ENCODE data around the gene KCNJ5.

KCNJ5 gene

DNA sequence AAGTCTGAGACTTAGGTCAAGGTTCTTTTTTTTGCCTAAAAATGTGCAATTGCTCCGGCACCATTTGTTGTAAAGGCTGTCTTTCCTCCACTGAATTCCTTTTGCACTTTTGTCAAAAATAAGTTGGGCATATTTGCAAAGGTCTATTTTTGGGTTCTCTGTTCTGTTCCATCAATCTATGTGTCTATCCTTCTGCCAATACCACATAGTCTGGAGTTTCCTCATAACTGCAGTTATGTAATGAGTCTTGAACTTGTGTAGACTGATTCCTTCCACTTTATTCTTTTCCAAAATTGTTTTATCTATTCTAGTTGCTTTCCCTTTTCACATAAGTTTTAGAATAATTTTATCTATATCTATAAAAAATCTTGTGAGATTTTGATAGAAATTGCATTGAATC lies 6.7 kb downstream of the KCNJ5 start:
- DNase-seq = no peak

DNA sequence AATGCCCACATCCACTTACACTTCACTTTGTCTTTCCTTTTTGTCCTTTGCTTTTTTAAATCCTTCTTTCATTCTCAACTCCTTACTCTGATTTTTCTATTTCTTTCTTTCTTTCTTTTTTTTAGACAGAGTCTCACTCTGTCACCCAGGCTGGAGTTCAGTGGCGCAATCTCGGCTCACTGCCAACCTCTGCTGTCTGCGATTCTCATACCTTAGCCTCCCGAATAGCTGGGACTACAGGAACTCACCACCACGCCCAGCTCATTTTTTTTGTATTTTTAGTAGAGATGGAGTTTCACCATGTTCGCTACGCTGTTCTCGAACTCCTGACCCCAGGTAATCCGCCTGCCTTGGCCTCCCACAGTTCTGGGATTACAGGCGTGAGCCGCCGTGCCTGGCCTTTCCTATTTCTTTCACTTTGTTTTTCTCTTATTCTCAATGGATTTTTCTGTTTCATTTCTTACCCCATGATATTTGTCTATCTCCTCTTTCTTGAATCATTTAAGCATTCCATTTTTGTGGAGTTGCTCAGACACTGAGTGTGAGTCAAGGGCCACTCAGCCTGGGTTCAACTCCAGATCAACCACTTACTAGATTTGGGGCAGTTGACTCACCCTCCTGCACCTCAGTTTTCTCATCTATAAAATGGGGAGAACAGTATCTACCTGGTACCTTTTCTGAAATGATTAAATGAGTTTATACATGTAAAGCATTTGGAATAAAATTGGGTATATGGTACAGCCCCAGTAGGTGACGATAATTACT lies 7.6 kb downstream of the KCNJ5 start:
- DNase-seq = no peak

DNA sequence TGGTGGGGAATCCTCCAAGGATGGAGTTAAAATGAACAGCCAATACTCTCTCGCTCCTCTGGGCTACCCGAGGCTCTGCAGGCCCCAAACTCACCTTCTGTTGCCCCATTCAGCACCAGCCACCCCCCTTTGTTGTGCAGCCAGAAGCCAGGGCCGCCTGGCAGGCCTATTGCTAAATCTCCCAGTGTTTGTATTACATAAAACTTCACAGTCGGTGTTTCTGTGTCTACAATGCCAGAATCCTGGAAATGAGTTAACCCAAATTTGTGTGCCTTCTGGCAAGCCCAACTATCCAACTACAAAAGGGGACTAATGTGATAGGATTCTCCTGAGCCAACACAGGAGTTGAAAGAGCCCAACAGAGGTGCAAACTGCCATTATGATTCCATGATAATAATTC lies 9.3 kb downstream of the KCNJ5 start:
- DNase-seq = no peak

DNA sequence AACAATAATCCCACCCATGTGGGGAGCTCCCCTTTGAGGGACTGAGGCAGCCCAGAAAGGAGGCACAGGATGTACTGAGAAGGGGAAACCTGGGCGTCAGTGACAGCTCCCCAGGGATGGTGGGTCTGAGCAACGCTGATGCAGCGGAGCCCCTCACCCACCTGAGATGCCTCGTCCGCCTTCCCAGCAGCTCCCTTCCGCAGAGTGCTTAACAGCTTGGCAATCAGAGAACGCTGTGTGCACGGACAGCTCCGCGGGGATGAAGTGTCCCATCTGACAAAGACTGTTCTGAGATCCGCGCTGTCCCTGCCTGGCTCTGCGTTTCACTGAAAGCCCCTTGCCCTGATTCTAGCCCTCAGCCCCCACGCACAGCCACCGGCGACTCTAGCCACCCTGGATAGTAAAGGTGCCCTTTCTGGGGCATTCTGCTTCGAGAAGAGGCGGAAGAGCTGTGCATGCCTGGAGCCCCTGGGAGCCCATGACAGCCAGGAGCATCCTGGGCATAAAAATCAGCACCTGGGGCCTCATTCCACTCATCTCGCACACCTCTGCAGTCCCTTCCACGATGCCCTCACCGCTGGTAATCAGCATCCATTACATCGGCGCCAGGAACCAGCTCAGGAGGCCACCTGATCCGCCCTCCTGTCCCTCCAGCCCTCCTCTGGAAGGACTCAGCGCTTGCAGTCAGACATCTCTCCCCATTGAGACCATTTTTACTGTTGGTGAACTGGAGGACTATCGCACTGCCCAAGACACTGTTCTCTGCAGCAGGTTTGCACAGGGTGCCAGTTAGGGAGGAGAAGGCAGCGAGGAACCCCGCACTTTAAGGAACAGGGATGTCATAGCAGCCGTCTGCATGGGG lies 10.7 kb downstream of the KCNJ5 start:
- no peak for DNase-seq

DNA sequence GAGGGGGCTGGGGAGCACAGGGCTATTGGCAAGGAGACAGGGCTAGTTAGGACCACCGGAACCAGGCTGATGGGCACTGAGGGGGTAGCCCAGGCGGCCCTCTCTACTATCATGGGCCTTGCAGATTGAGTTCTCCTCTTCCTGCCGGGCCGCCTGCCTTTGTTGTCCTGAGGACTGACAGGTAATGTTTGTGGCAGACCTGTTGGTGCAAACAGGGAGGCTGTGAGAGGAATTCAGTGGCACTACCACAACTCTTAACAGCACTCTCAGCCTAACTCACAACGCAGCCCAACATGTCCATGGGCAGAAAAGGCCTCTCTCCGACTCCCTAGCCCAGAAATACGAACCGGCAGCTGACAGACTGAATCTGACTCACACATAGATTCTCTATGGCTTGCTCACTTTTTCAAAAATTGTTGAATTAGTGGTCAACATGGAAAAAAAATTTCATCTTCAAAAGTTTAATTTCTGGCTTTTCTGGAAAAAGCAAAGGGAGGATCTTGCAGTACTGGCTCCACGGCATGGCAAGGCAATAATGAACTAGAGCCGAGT lies 11.4 kb downstream of the KCNJ5 start:
- no peak for DNase-seq

DNA sequence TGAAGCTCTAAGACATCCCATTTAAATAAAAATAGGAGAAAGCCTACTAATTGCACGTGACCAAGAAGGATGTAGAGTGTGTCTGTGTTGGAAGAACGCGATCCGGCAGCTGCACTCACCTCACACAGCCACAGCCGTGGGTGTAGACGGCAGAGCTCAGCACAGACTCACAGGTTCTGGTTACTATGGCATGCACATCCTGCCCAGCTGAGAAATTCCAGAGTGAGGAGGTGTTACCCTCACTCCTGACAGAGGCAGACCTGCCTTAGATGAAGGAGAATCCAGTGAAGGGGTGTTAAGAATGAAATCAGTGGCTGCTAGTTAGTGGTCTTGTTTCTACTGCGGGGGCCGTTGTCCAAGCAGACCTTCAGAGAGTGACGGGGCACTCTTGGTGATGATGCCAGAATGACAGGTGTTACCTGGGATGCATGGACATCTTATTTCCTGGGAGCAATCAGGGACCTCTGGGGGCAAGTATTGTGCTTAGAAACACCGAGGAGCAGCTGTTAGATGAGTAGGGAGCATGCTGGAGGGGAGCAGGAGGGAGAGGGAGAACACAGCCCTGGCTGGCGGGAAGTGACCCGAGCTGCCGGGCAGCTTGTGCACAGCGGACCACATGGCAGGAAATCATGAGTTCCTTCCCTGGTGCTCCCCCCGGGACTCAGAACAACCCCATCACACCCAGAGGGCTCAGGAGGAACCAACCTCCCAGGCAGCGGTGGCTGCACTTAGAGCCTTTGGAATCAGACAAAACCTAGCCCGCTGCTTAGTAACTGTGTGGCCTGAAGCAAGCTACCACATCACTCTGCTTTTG lies 12.3 kb downstream of the KCNJ5 start:
- no peak for DNase-seq

DNA sequence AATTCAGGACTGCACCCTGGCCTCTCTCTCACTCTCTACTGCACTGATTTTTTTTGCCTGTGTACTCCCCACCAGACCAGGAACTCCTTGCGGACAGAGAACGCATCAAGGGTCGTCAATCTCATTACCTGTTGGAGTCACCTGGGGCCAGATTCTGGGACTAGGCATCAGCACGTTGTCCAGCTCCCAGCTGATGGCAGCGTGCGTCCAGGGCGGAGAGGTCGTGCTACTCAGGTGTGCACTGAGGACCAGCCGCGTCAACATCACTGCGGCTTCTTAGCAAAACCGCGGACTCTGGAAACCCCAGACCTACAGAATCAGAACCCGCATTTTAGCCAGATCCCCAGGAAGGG lies 13.1 kb downstream of the KCNJ5 start:
- DNase-seq = no peak

DNA sequence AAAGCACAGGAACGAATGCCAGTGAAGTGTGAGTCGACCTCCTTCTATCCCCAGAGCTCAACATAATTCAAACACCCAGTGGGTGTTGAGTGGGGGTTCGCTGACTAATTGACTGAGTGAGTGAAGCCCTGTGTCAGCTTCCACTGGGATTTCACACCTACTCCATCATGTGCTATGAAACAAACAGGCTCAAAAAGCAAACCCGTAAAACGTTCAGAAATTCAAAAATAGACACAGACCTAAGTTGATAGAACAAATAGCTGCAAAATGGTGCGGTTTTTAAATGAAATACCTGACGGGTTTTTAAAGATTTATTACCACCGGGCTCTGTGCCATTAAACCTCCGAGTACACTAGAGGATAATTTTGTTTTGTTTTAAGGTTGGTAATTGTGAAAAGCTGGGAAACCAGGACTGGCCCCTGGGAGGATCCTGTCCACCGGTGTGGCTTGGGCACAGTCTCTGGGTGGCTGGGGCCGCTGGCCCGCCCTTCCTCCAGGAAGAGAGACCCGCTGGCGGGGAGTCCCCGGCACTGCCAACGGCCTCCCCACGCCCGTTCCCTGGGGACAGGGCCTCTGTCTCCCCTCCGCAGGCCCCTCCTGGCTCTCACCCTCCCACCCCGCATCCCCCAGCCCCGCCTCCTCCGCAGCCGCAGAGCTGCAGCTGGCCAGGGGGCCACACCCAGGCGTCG lies 13.6 kb downstream of the KCNJ5 start:
- peak; percentile 17 for DNase-seq

DNA sequence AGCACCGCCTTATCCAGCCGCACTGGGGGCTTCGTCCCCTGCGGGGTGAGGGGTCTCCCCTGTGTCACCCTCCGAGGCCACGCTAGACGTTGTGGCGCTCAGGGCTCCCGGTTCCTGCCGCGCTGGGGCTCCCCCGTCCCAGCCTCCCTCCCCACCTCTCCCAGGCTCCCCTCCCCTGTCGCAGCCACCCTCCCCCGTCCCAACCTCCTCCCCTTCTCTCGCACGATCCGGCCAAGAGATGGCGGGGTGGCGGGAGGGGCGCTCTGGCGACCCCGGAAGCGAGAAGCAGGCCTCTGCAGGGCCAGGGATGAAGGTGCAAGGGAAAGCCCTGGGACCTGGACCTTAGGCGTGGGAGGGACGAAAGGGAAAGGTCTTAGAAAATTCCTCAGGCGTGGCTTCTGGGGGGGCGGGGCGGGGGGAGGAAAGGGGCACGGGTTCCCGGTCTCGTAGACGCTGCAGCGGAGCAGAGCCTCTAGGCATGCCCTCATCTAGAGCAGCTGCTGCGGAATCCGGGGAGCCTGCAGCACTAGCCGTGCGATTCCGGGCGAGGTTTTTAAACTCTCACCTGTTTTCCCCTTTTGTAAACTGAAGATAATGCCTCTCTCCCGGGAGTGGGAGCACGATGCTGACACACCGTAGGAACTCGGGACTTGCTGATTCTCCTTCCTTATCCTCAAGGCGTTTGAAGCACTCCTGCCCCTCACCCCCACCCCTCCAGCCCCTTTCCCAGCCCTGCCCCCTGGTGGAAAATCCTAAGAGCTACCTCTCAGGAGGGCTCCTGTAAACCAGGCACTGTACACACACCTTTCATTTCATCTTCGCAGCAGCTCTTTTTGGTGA lies 14.4 kb downstream of the KCNJ5 start:
- no peak for DNase-seq

DNA sequence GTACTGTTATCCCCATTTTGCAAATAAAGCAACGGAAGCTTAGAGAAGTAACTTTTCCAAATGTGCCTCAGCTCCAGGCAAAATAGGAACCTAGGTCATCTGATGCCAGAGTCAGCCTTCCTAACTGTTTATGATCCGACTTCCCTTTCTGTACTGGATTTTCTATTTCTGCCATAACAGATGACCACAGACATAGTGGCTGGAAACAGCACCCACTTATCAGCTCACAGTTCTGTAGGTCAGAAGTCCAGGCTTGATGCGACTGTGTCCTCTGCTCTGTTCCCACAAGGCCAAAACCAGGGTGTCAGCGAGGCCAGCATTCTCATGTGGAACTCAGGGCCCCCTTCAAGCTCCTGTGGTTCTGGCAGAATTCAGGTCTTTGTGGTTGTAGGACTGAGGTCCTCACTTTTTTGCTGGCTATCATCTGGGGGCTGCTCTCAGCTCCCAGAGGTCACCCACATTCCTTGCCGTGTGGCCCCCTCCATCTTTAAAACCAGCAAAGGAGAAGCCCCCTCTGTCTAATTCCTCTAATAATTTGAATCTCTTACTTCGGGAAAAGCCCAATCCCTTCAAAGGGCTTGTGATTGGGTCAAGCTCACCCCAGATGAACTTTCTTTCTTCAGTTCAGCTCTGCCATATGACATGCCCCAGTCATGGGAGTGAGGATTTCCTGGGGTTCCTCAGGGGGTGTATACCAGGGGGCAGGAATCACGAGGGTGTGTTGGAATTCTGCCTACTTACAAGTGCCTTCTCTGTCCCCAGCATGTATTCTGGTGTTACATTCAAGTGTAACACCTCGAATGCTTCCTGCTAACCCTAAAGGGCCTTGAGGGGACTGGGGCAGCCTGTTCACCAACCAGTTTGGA lies 15.3 kb downstream of the KCNJ5 start:
- DNase-seq = no peak

DNA sequence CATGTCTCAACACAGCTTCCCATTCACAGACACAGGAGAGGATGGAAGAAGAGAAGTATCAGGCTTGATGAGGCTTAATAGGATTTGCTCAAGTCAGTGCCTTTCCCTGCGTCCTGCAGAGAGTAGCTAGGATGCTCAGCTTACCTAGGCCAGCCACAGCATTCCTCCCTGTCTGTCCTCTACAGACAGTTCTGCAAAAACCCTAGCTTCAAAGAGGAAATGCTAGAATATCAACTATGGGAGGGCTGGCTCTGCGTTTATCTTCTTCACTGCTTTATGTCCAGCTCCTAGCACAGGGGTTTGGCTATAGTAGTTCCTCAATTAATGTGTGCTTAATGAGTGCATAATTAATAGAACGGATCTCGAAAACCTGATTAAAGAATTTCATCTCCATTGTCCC lies 16.4 kb downstream of the KCNJ5 start:
- no peak for DNase-seq

DNA sequence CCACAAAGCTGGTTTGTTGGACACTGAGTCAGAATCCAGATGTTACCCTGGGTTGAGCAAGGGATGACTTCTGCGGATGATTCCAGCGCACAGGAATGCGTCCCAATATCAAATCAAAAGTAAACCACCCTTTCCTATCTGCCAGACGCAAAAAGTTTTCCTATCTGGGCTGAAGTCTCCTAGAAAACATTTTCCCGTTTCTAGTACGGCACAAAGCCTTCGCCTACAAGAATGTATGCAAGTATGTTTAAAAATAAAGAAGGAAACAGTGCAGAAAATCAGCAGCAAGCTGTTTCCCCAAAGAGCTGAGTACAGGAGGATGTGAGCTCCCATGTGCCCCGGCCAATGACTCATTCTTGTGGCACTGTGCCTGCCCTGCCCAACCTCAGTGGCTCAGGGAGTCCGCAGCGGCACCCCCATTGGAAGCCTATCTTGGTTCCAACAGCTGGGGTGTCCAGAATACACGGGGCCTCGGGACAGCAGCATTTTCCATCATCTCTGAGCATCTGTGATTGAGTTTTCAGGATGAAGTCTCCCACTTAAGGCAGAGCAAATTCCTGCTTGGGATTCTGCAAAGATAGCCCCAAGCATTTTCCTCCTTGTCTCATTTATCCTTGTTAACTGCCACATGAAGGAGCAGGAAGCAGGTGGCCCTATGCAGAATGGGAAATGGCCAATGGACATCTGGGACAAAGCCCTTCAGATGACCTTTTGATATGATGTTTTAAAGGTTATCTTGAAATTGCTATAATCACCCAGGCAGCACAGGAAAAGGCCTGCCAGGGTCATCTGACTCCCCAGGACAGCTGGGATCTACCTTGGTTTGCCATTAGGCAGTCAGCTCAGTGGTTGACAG lies 17.5 kb downstream of the KCNJ5 start:
- no peak for DNase-seq

DNA sequence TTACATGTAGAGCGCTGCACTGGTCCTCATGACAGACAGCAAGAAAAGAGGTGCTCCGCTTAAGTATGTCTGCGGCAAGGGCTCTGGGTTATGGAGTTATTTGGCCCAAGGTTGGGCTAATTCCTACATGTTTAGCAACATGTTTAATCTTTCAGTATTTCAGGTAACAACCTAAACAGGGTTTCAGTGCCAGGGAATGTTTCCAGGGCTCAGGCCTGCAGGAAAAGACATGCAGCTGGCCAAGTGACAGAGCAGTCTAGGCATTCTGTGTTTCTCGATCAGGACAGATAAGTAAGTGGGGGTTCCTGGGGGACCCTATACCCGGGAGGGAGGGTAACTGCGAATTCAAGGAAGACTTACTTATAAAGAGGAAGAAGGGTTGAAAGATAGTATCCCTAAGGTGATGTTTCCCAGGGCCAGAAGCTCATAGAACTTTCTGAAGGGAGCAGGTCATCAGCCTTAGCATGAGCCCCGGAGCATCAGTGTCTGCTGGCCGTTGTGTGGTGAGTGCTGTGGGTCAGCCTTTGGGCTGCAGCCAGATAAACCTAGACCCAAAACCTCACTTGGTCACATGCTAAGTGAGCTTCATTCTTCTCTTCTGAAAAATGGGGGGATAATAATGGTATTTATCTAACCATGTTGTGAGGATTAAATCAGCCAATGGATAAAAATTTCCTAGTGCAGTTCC lies 18.4 kb downstream of the KCNJ5 start:
- no peak for DNase-seq

DNA sequence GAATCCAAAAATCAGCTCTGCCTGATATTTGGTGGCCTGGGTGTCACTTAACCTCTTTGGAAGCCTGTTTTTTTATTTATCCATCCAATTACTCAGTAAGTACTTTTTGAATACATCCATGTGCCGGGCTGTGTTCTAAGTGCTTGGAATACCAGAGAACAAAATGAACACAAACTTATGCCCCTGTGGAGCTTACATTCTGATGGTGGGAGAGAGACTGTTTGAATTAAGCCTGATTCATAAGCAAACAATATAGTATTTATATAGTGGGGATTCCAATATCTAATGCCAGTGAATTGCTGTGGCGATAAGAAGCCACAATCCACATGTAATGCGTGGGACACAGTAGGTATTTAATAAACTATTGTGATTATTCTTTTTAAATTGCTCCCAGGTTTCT lies 19.4 kb downstream of the KCNJ5 start:
- no peak for DNase-seq

DNA sequence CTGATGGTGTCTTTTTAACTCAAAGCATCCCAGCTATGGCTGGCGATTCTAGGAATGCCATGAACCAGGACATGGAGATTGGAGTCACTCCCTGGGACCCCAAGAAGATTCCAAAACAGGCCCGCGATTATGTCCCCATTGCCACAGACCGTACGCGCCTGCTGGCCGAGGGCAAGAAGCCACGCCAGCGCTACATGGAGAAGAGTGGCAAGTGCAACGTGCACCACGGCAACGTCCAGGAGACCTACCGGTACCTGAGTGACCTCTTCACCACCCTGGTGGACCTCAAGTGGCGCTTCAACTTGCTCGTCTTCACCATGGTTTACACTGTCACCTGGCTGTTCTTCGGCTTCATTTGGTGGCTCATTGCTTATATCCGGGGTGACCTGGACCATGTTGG lies 20.1 kb downstream of the KCNJ5 start:
- DNase-seq = no peak

DNA sequence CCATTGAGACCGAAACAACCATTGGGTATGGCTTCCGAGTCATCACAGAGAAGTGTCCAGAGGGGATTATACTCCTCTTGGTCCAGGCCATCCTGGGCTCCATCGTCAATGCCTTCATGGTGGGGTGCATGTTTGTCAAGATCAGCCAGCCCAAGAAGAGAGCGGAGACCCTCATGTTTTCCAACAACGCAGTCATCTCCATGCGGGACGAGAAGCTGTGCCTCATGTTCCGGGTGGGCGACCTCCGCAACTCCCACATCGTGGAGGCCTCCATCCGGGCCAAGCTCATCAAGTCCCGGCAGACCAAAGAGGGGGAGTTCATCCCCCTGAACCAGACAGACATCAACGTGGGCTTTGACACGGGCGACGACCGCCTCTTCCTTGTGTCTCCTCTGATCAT lies 20.5 kb downstream of the KCNJ5 start:
- no peak for DNase-seq

DNA sequence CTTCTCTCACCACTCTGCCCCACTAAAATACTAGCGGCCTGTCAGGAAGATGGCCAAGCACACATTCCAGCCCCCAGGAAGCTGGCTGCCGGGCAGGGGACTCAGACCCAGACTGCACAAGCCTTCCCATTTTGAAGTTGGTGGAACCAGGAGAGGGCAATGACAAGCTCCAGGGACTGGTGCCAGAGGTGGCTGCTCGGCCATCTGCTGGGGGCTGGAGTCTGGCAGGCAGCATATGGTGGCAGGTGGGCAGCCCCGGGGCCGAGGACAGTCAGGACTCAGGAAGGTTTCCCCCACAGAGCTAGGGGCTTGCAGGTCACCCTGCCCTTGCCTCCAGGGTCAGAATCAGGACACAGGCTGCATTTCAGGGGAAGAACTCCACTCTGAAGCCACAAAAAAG lies 22.6 kb downstream of the KCNJ5 start:
- DNase-seq = no peak

DNA sequence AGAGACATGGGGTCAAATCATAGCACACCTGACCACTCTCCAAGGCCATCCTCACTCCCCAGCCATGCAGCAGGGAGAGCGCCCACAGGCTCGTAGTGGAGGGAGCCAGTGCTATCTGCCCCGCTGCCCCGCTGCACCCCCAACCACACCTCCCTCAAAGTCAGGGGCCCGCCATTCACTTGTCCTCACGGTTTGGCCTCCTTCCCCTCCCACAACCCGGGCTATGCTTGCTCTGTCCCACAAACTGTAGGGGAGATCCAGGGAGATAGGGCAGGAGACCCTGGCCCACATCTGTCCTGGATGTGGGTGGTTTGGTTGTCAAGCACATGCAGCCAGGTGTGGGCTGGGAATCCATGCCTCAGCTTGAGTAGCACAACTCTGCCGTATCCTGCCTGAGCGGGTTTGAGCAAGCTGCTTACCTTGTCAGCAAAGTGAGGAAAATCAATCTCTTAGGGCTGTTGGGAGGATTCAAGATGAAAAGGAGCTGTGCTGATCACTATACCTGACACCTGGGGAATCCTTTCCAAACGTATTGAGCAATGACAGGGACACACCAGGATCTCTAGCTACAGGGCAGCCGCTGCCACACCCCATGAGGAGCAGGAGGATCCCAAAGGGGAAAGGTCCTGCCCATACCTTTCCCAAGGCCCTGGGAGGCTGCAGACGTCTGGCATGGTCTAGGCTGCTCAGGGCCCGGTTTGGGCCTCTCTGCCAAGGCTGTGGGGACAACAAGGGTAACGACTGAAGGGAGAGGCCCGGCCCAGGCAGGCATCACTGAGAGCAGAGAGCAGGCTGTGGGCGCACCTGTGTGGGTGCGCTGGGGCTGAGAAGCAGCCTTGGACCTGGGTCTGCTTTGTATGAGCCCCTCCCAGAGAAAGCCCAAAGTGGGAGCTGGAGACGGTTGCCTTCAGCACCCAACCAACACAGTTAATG lies 23.3 kb downstream of the KCNJ5 start:
- DNase-seq = no peak
